Heart left ventricle (tissue), 16 donors: Measurements from ENCODE around the gene LRRC55. TPM values are rescaled to one million over a fixed set of nuclear protein-coding genes. Genes with fewer than 3 reads are reported as not detected.
A peak's percentile ranks its signal among the peaks of the same experiment; 100 is the strongest.

Experiments
- ATAC-seq, 4 donors: fragments of 200-7000 bp; cut with Tn5 transposase; one replicate each; pipeline ENCODE4 v1.9.1; 2020 to 2022; ENCODE audit warnings: moderate library complexity in 4 of 4, mild to moderate bottlenecking in 3 of 4, moderate number of reproducible peaks in 1 of 4
- DNase-seq, 5 donors: peaks; one replicate each; pipeline ENCODE4 v3.0.0-alpha.2; 2020
- H3K27ac ChIP-seq, 12 donors: fragments of 200-600 bp; sonication (generic) in 4 of 12; one replicate each; pipeline versions ENCODE4 v1.5.0 to v1.8.0; 2016 to 2022; ENCODE audit warnings: mild to moderate bottlenecking in 2 of 12
- H3K27me3 ChIP-seq, 9 donors: fragments of 200-600 bp; sonication (generic) in 2 of 9; one replicate each; pipeline versions ENCODE4 v1.5.1 to v1.8.0; 2016 to 2022; ENCODE audit warnings: mild to moderate bottlenecking in 3 of 9
- H3K36me3 ChIP-seq, 9 donors: fragments of 200-600 bp; sonication (generic) in 2 of 9; one replicate each; pipeline versions ENCODE4 v1.5.0 to v1.8.0; 2018 to 2022; ENCODE audit warnings: mild to moderate bottlenecking in 2 of 9
- H3K4me1 ChIP-seq, 12 donors: fragments of 200-600 bp; sonication (generic) in 4 of 12; one replicate each; pipeline versions ENCODE4 v1.5.0 to v1.8.0; 2016 to 2022; ENCODE audit warnings: mild to moderate bottlenecking in 3 of 12
- H3K4me3 ChIP-seq, 12 donors: fragments of 200-600 bp; sonication (generic) in 4 of 12; one replicate each; pipeline versions ENCODE4 v1.5.0 to v1.8.0; 2017 to 2022; ENCODE audit warnings: mild to moderate bottlenecking in 9 of 12, moderate library complexity in 4 of 12
- H3K9me3 ChIP-seq, 12 donors: fragments of 200-600 bp; sonication (generic) in 4 of 12; one replicate each; pipeline versions ENCODE4 v1.5.0 to v1.8.0; 2016 to 2022; ENCODE audit warnings: mild to moderate bottlenecking in 1 of 12
- POLR2A ChIP-seq, 2 donors: fragments of 450-650 bp; IDR thresholded peaks; one replicate each; pipeline ENCODE4 v1.6.1; 2017; ENCODE audit warnings: antibody characterized with exemption in 2 of 2, mild to moderate bottlenecking in 2 of 2, moderate library complexity in 2 of 2
- WGBS, 4 donors: extraction: QIAGEN DNeasy Blood & Tissue Kit in 2 of 4; methylation state at CpG; one replicate each; pipeline versions ENCODE4 v1.1.5 to v1.1.7; 2013 to 2018; 5-methylcytosine and 5-hydroxymethylcytosine counted together
- intact Hi-C, 10 donors: fragments of 100-400 bp; cut with DNase I; formaldehyde crosslinking; loops; one replicate each; pipeline versions ENCODE4 v1.11.1 to v1.14.2; 2022
- polyA plus RNA-seq, 2 donors: library from polyadenylated mRNA; stranded (reverse); fragments of 200-250 nt; gene quantifications; one replicate each; pipeline ENCODE4 v1.2.3, GENCODE V29; 2013
- total RNA-seq, 9 donors: library from RNA; depleted of rRNA in 2 of 9; stranded (reverse); fragments of >200 nt in 2 of 9; fragmentation: NEBNext Ultra II Directional in 3 of 9; extraction: Animal tissue kit (Norgen Biotek cat#: 25700) in 3 of 9; gene quantifications; one replicate each; pipeline versions ENCODE4 v1.1.0 to v1.2.4, GENCODE V29; 2016 to 2023
- TF ChIP-seq, protein P1 (sequence below), 12 donors: fragments of 200-600 bp; sonication (generic) in 4 of 12; IDR thresholded peaks; one replicate each; pipeline versions ENCODE4 v1.5.0 to v1.8.0; 2018 to 2022; ENCODE audit warnings: antibody characterized with exemption in 12 of 12, mild to moderate bottlenecking in 5 of 12
- donor health status: ischemic (EF 13 %, LVEDD 7.1; RV severe dilation, severe dysfunction).
- donor health status: healthy with polysubstance abuse.
- donor health status: DM: no; HTN: yes; CAD: no.
- donor health status: DM: no; HTN: no; CAD: no.
- donor health status: ischemic (EF 25% LVEDD 6.9; RV normal size, moderate dysfunction).
- donor health status: ischemic (EF 25% LVEDD 5.7; RV mildly dilated, moderate dysfunction).
- donor health status: healthy.
- donor health status: DM: yes; HTN: yes; CAD: no.
- donor health status: ischemic (EF 35%, LVEDD 5.7; RV mildly dilated, moderate dysfunction).
- donor health status: nonischemic (EF 11% LVEDD 7.7; RV severe dilation, severe dysfunction).
- donor health status: DM: yes; HTN: yes; CAD: no.
- donor health status: PGD.
- donor health status: ischemic (EF 29% LVEDD 5.4; RV normal size, mild dysfunction).
- donor health status: nonischemic (EF 23%, LVEDD 6.1; RV moderate dilation, normal function).

LRRC55 gene
- total and polyA plus RNA-seq, 11 donors: 0.07 to 1.1 (median 0.26) TPM; not detected in 3

DNA sequence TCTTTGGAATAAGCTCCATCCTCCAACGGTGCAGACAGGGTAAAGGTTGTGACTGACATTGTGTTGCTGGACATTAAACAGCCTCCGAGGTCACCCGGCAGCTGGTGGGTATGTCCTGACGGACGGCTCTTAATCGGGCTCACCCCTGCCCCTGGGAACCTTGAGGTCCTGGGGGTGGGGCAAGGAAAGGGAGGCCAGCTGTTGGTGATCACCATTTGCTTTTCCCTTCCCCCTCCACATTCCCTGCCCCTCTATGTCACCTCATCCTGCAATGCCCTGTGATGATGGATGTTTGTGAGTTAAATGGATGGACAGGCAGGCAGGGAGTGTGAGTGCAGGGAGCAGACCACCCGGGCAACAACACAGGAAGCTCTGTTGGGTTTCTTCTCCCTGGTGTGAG is 29.0 kb downstream of the LRRC55 start:
- peak overlapping the region in 3 of 12 donors; percentile 22 to 32 (median 22) for H3K27ac ChIP-seq
- no peaks in the 10 kb centered on the region for H3K36me3 ChIP-seq
- ATAC-seq (peak in 2 of 4 donors; percentile 29 to 33), DNase-seq (no peak)
- H3K27me3 ChIP-seq: no peaks in the 10 kb centered on the region
- 16 to 30% (median 21%) methylated on average over 7 of the region's 7 CpGs for WGBS, 4 donors
- no peak overlapping the region for H3K4me3 ChIP-seq
- H3K4me1 ChIP-seq: peaks cover 0 to 64% (median 30%) of the 10 kb centered on the region in 12 donors
- TF ChIP-seq, protein P1, sequence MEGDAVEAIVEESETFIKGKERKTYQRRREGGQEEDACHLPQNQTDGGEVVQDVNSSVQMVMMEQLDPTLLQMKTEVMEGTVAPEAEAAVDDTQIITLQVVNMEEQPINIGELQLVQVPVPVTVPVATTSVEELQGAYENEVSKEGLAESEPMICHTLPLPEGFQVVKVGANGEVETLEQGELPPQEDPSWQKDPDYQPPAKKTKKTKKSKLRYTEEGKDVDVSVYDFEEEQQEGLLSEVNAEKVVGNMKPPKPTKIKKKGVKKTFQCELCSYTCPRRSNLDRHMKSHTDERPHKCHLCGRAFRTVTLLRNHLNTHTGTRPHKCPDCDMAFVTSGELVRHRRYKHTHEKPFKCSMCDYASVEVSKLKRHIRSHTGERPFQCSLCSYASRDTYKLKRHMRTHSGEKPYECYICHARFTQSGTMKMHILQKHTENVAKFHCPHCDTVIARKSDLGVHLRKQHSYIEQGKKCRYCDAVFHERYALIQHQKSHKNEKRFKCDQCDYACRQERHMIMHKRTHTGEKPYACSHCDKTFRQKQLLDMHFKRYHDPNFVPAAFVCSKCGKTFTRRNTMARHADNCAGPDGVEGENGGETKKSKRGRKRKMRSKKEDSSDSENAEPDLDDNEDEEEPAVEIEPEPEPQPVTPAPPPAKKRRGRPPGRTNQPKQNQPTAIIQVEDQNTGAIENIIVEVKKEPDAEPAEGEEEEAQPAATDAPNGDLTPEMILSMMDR (IDR thresholded peaks at IDR 0.05): no peak
- no peak for TF ChIP-seq POLR2A (IDR thresholded peaks at IDR 0.05)
- intact Hi-C loops: loop anchor here in 1 of 10 donors (5.0 kb wide), 1 partner anchor 37 kb away; no protein-coding TSS in a partner anchor
- H3K9me3 ChIP-seq: no peaks in the 10 kb centered on the region

DNA sequence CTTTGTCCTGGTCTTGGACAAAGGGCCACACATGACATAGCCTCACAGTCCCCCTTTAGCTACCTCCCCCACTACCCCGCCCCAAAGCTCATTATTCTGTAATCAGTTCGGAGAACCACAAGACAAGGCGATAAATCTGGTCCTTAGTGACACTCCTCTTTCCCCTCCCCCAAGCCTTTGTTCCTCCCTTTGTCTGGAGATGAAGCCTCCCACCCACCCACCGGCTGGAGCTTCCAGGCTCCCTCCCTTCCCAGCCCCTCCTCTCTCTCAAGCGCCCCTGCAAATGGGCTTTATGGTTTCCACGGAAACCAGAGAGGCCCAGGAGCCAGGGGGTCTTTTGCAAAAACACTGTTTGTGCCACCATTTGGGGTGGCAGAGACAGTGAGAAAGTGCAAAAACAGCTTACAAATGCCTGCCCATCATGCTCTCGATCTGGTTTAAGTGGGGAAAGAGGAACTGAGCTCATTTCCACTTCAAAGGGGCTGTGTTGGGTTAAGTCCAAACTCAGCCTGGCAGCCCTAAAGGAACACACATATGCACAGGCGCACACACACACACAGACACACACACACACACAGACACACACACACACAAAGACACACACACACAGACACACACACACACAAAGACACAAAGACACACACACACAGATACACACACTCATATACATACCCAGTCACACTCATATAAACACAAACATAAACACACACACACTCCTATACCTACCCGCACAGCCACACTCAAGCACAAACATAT is 31.8 kb downstream of the LRRC55 start:
- Histone ChIP-seq H3K4me3 (peak overlapping the region in 2 of 12 donors; percentile 7 to 8), H3K27me3 (no peaks in the 10 kb centered on the region), H3K36me3 (no peaks in the 10 kb centered on the region), H3K9me3 (no peaks in the 10 kb centered on the region), H3K4me1 (peaks cover 0 to 70% (median 39%) of the 10 kb centered on the region in 12 donors), H3K27ac (peak overlapping the region in 10 of 12 donors; percentile 41 to 75 (median 66))
- 32 to 40% (median 37%) methylated on average over 9 of the region's 9 CpGs for WGBS, 4 donors
- TF ChIP-seq, protein P1 (IDR thresholded peaks at IDR 0.05): no peak
- TF ChIP-seq POLR2A (IDR thresholded peaks at IDR 0.05): no peak
- peak in 1 of 5 donors; percentile 38 for DNase-seq
- intact Hi-C loops: loop anchor here in 1 of 10 donors (5.0 kb wide), 1 partner anchor 34 kb away; no protein-coding TSS in a partner anchor
- ATAC-seq: peak in 3 of 4 donors; percentile 48 to 56 (median 51)

DNA sequence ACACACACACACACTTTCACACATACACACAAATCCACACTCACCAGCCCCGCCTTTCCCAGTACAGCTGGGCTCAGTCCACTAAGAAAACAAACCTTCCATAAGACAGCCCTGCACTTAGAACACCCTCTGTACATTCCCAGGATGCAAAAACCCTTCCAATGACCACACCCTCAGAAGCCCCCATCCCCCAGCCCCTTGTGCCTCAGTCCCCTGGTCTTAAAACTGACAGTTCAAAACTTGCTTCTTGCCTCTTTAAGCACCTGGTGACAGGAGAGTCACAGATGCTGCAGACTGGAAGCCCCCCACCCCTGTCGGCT is 32.3 kb downstream of the LRRC55 start:
- Histone ChIP-seq H3K4me1 (peaks cover 0 to 75% (median 43%) of the 10 kb centered on the region in 12 donors), H3K27ac (peak overlapping the region in 6 of 12 donors; percentile 3 to 75 (median 38)), H3K9me3 (no peaks in the 10 kb centered on the region), H3K4me3 (no peak overlapping the region), H3K27me3 (no peaks in the 10 kb centered on the region), H3K36me3 (no peaks in the 10 kb centered on the region)
- TF ChIP-seq POLR2A (IDR thresholded peaks at IDR 0.05): no peak
- 44 to 60% (median 50%) methylated on average over 2 of the region's 2 CpGs for WGBS, 4 donors
- no peak for DNase-seq
- intact Hi-C loops: loop anchor here in 1 of 10 donors (5.0 kb wide), 1 partner anchor 33 kb away; no protein-coding TSS in a partner anchor
- peak in 2 of 4 donors; percentile 21 to 35 for ATAC-seq

DNA sequence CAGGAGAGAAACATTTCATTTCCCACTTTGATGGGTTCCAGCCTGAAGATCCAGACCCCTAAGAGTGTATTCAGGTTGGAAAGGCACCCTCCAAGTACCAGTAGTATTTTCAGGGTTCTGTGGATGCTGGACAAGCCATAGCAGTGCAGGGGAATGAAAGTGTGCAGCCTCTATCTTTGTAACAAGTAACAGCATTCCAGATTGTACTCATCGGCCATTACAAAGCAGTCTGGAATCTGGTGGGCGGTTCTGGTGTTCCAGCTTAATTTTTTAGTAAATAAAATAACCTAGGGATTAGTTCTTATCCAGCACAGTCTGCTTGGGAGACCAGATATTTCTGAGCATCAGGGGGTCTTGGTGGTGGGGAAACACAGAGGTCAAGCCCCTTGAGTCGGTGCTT is 32.7 kb downstream of the LRRC55 start:
- peak overlapping the region in 6 of 12 donors; percentile 3 to 75 (median 38) for H3K27ac ChIP-seq
- DNase-seq (no peak), ATAC-seq (peak; percentile 33 to 73 (median 42))
- no peaks in the 10 kb centered on the region for H3K27me3 ChIP-seq
- TF ChIP-seq, protein P1 (IDR thresholded peaks at IDR 0.05): no peak
- no peaks in the 10 kb centered on the region for H3K9me3 ChIP-seq
- peaks cover 0 to 80% (median 47%) of the 10 kb centered on the region in 12 donors for H3K4me1 ChIP-seq
- intact Hi-C loops: loop anchor here in 1 of 10 donors (5.0 kb wide), 1 partner anchor 33 kb away; no protein-coding TSS in a partner anchor
- 42 to 56% (median 50%) methylated on average over 3 of the region's 3 CpGs for WGBS, 4 donors
- no peaks in the 10 kb centered on the region for H3K36me3 ChIP-seq
- no peak overlapping the region for H3K4me3 ChIP-seq
